PC-3 (cell line): Measurements from ENCODE around the gene AGTR1.

Experiments used
- EZH2 ChIP-seq: fragments of 300-600 bp; sonication (generic); IDR thresholded peaks from one replicate; pipeline ENCODE4 v1.6.1; 2017; ENCODE audit warnings: antibody characterized with exemption, mild to moderate bottlenecking, low read length; ENCODE audit not compliant: unreplicated experiment
- TF ChIP-seq, protein P1 (sequence below): fragments of 300-600 bp; sonication (generic); conservative IDR thresholded peaks from 2 replicates; pipeline ENCODE4 v1.5.1; 2017; ENCODE audit warnings: antibody characterized with exemption, low read depth, mild to moderate bottlenecking, low read length

DNA sequence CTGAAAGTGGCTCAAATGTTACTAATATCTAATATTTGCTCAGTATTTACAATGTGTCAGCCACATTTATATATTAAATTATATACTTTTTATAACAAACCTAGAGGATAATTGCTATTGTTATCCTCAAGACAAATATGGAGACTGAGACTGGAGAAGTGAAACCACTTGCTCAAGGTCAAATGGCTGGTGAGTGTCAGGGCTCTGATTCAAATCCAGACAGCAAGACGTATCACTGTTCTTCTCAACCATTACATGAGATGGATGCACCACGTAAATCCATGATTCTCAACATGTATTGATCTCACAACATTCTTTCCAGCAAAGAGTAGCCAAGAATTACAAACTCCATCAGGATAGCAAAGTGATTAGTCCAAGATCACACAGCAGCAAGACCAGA, 76.1 kb downstream of the AGTR1 start:
- TF ChIP-seq, protein P1, sequence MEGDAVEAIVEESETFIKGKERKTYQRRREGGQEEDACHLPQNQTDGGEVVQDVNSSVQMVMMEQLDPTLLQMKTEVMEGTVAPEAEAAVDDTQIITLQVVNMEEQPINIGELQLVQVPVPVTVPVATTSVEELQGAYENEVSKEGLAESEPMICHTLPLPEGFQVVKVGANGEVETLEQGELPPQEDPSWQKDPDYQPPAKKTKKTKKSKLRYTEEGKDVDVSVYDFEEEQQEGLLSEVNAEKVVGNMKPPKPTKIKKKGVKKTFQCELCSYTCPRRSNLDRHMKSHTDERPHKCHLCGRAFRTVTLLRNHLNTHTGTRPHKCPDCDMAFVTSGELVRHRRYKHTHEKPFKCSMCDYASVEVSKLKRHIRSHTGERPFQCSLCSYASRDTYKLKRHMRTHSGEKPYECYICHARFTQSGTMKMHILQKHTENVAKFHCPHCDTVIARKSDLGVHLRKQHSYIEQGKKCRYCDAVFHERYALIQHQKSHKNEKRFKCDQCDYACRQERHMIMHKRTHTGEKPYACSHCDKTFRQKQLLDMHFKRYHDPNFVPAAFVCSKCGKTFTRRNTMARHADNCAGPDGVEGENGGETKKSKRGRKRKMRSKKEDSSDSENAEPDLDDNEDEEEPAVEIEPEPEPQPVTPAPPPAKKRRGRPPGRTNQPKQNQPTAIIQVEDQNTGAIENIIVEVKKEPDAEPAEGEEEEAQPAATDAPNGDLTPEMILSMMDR, result no peak
- TF ChIP-seq EZH2, result no peak
